IPS DF 19.7 (cell line): ENCODE measurements around the gene PTPN23.
"Not testable (repeated sequence)": the region's sequence is repeated elsewhere in the genome, so short reads cannot be mapped to it uniquely, and the experiment has no call there.

Experiments
- DNase-seq: peaks from one replicate; pipeline ENCODE4 v3.0.0-alpha.2; 2013; ENCODE audit warnings: low read depth, low spot score

Gene PTPN23

GRCh38 chr3:47380601-47381316, at the start of gene PTPN23:
Gene PTPN23, plus strand, starts transcription at chr3:47381021. Its CDS starts 76 bp downstream, at chr3:47381097.
- DNase-seq, result peak; percentile 91

GRCh38 chr3:47333907-47334306, 46.9 kb upstream of the PTPN23 start:
- no peak for DNase-seq

GRCh38 chr3:47337656-47338055, 43.2 kb upstream of the PTPN23 start:
- DNase-seq, result no peak

- no peak for DNase-seq
Measured at GRCh38 chr3:47339951-47340350, 40.9 kb upstream of the PTPN23 start.

- no peak for DNase-seq
Measured at GRCh38 chr3:47340866-47341265, 40.0 kb upstream of the PTPN23 start.

- no peak for DNase-seq
Measured at GRCh38 chr3:47342151-47342550, 38.7 kb upstream of the PTPN23 start.

- no peak for DNase-seq
Measured at GRCh38 chr3:47342812-47343211, 38.0 kb upstream of the PTPN23 start.

- DNase-seq, result no peak
Measured at GRCh38 chr3:47343471-47343971, 37.3 kb upstream of the PTPN23 start.

- DNase-seq, result no peak
Measured at GRCh38 chr3:47344971-47345370, 35.9 kb upstream of the PTPN23 start.

GRCh38 chr3:47347217-47347801, 33.5 kb upstream of the PTPN23 start:
- no peak for DNase-seq

- DNase-seq, result no peak
Measured at GRCh38 chr3:47348411-47349154, 32.2 kb upstream of the PTPN23 start.

- no peak for DNase-seq
Measured at GRCh38 chr3:47355010-47355409, 25.8 kb upstream of the PTPN23 start.

- no peak for DNase-seq
Measured at GRCh38 chr3:47356201-47356600, 24.6 kb upstream of the PTPN23 start.

GRCh38 chr3:47359323-47359722, 21.5 kb upstream of the PTPN23 start:
- DNase-seq, result no peak

GRCh38 chr3:47360110-47360517, 20.7 kb upstream of the PTPN23 start:
- not testable (repeated sequence) for DNase-seq

GRCh38 chr3:47362701-47363100, 18.1 kb upstream of the PTPN23 start:
- no peak for DNase-seq

- DNase-seq, result no peak
Measured at GRCh38 chr3:47365213-47366153, 15.3 kb upstream of the PTPN23 start.

- DNase-seq, result no peak
Measured at GRCh38 chr3:47366833-47367232, 14.0 kb upstream of the PTPN23 start.

GRCh38 chr3:47367631-47368030, 13.2 kb upstream of the PTPN23 start:
- no peak for DNase-seq

GRCh38 chr3:47370020-47370419, 10.8 kb upstream of the PTPN23 start:
- not testable (repeated sequence) for DNase-seq
